Limb (tissue), 2 donors: ENCODE results near the gene AGBL4.
A peak's percentile ranks its signal among the peaks of the same experiment; 100 is the strongest.

ENCODE experiments used
- DNase-seq, 2 donors: peaks; one replicate each; pipeline ENCODE4 v3.0.0-alpha.2; 2016; ENCODE audit errors: extremely low spot score in 2 of 2

AGBL4 gene

GRCh38 chr1:48738356-48738755, 1285.4 kb downstream of the AGBL4 start:
- no peak for DNase-seq

DNA sequence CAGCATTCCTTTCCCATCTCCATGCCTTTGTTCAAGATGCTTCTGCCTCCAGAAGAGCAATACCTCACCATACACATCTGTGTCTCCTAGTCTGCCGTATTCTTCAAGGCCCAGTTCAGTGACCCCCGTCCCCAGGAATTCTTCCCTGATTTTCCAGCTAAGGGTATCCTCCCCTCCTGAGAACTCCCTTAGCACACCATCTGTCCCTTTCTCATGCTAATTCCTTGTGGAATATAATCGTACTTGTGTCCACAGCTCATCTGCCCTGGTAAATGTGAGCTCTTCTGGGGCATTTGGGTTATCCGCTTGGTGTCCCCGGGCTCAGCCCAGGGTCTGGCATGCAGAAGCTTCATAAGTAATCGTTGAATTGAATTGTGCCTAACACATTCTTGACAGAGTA, 1288.0 kb downstream of the AGBL4 start:
- DNase-seq: no peak

DNA sequence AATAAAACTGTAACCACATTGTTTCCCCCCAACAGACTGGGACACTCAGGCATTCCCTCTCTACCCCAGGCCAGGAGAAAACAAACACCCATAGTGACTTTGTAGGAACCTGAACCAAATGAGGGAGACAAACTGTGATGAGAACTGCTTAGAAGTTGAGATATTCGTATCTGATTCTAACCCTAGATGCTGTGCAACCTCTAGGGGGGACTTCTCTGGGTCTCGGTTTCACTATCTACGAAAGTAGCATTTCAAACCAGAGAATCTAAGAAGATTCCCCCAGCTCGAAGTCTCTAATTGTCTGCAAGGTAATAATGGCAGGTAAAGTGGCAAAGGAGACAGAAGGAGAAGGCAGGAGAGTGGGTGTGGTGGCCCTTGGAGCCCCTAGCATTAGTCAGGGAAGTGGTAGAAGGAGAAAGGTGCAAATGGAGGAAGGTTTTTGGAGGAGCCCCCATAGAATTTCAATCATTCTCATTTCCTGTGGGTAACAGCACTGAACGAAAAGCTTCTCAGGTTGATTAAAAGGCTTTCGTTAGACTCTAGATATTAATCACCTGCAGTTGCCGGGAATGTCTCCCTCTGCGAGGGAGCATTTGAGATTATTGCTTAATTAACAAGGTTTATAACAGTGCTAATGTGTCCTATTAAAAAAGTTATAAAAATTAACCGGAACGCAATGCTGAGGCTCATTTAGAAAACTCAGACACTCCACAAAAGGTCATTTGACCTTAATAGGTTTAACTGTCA, 1293.4 kb downstream of the AGBL4 start:
- no peak for DNase-seq

DNA sequence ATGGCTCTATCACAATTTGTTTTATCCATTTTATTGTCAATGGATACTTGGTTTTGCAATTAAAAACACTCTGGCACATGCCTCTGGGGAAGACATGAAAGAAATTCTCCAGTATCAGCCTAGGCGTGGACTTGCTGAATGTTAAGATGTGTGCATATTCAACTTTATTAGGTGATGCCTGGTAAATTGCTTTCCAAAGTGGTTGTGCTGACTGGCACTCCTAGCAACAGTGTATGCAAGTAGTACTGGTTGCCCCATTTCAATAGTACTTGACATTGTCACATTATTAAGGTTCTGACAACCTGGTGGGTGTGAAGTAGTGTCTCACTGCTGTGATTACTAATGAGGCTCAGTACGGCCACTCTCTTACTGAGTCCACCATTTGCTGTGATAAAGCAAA, 1295.2 kb downstream of the AGBL4 start:
- DNase-seq: no peak

GRCh38 chr1:48726557-48727215, 1297.1 kb downstream of the AGBL4 start:
- no peak for DNase-seq

- no peak for DNase-seq
Measured at GRCh38 chr1:48726139-48726538, 1297.6 kb downstream of the AGBL4 start.

GRCh38 chr1:48725341-48726046, 1298.3 kb downstream of the AGBL4 start:
- DNase-seq: no peak

- no peak for DNase-seq
Measured at GRCh38 chr1:48720929-48721328, 1302.8 kb downstream of the AGBL4 start.

GRCh38 chr1:48718705-48719104, 1305.0 kb downstream of the AGBL4 start:
- no peak for DNase-seq

- DNase-seq: no peak
Measured at GRCh38 chr1:48718116-48718630, 1305.6 kb downstream of the AGBL4 start.

GRCh38 chr1:48717082-48717481, 1306.7 kb downstream of the AGBL4 start:
- DNase-seq: no peak

GRCh38 chr1:48715921-48716320, 1307.8 kb downstream of the AGBL4 start:
- no peak for DNase-seq

DNA sequence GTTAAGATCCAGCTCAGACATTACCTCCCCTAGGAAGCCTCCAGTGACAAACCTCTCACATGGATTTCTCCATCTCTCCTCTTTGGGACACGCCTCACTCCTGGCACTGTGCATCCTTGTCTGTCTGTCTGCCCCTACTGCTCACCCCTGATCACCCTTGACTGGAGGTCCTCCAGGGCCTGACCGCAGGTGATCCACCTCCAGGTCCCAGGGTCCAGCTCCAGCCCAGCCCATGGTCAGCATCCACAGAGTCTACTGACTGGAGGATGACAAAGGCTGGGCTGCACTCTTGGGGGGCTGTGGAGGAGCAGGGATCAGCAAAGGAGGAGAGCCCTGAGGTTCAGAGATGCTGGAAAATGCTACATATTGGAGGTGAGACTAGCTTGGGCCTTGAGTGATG, 1312.8 kb downstream of the AGBL4 start:
- no peak for DNase-seq

- no peak for DNase-seq
Measured at GRCh38 chr1:48710318-48710717, 1313.4 kb downstream of the AGBL4 start.

DNA sequence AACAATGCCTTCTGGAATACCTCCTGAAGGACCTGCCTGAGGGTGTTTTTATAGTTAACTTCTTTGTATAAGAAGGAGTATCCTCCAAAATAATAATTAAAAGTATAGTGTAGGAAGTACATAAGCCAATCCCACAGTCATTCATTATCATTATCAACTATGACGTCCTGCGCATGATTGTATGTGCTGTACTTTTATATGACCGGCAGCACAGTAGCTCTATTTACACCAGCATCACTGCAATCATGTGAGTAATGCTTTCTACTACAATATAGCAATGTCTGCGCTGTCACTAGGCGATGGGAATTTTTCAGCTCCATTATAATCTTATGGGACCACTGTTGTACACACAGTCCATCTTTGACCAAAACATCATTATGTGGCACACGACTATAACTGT, 1319.0 kb downstream of the AGBL4 start:
- no peak for DNase-seq

GRCh38 chr1:48701445-48701844, 1322.3 kb downstream of the AGBL4 start:
- no peak for DNase-seq

- peak in 1 of 2 donors; percentile 77 for DNase-seq
Measured at GRCh38 chr1:48697066-48697707, 1326.6 kb downstream of the AGBL4 start.

DNA sequence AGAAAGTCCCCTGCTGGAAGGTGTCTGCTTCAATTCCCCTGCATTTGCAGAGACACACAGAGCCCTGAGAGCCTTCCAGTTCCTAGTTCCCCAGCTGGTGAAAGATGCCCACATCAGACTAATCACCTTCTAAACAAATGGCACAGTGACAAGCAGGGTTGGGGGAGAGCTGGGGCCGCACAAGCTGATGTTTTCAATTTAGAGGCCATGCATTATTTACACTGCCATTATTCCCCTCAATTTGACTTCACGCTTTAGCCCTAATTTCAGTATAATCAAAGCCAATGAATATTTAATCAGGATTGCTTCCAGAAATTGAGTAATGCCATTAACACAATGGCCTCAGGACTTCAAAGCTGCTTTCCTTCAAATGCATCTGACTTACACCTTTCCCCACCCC, 1328.6 kb downstream of the AGBL4 start:
- no peak for DNase-seq

GRCh38 chr1:48693674-48694320, 1330.0 kb downstream of the AGBL4 start:
- DNase-seq: no peak

DNA sequence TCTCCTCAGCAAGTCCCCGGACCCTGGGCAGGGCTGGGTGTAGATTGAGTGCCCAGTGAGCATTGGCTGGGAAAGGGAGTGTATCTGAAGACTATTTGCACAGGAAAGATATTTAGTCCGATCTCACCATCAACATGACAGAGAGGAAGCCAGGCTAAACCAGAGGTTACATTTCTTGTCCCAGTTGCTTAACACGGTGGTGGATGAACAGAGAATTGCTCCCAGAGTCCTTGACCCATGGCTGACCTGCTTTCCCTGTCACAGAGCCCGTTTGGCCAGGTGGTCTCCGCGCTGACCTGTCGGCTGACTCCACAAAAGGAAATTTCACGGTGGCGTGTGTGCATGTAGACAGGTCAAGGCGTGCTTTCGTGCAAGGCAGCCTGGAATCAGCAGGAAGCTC, 1330.6 kb downstream of the AGBL4 start:
- DNase-seq: no peak

DNA sequence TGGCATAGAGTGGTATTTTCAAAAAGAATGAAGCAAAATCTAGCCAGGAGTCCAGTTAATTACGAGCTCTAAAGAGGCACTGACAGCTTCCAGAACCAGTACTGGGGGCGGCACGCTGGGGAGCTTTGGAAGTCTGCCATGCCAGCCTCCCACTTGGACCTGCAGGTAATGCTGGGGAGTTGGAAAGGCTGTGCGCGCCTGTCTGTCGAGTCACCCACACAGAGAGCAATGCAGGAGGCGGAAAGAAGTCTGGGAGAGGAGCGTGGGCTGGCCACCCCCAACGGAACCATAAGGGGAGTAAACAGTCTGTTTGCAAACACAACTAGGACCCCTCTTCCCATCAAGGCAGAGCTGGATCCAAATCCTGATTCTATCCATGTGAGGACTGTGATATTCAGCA, 1331.5 kb downstream of the AGBL4 start:
- no peak for DNase-seq
